Coronary artery (tissue), 2 donors: Measurements from ENCODE around the gene SLC38A8.

Experiments
- DNase-seq: peaks from one replicate; pipeline ENCODE4 v3.0.0-alpha.2; 2017; ENCODE audit warnings: low spot score
- H3K27ac ChIP-seq, 2 donors: fragments of 200-600 bp; sonication (generic); one replicate each; pipeline ENCODE4 v1.5.1; 2016 to 2019
- H3K4me3 ChIP-seq: fragments of 200-600 bp; sonication (generic); 2 replicates; pipeline ENCODE4 v1.5.1; 2016; ENCODE audit warnings: mild to moderate bottlenecking, moderate library complexity
- CTCF ChIP-seq: fragments of 200-600 bp; sonication (generic); IDR thresholded peaks from one replicate; pipeline ENCODE4 v1.5.1; 2019; ENCODE audit warnings: antibody characterized with exemption

SLC38A8 gene

GRCh38 chr16:83973077-83973476, 69.5 kb downstream of the SLC38A8 start:
- H3K27ac ChIP-seq: no peak overlapping the region
- DNase-seq: no peak
- no peak for TF ChIP-seq CTCF

GRCh38 chr16:83972256-83973008, 70.2 kb downstream of the SLC38A8 start:
- H3K4me3 ChIP-seq: no peak overlapping the region
- H3K27ac ChIP-seq: no peak overlapping the region
- no peak for DNase-seq
- TF ChIP-seq CTCF: no peak

More at GRCh38 chr16:83973077-83973476, 69.5 kb downstream of the SLC38A8 start:
- H3K4me3 ChIP-seq: no peak overlapping the region

- Histone ChIP-seq H3K4me3 (no peak overlapping the region), H3K27ac (no peak overlapping the region)
- TF ChIP-seq CTCF: no peak
- no peak for DNase-seq
Observed at GRCh38 chr16:83971165-83972130, 71.1 kb downstream of the SLC38A8 start.

- no peak for DNase-seq
Observed at GRCh38 chr16:83970430-83970815, 72.2 kb downstream of the SLC38A8 start.

GRCh38 chr16:83969771-83970429, 72.7 kb downstream of the SLC38A8 start:
- Histone ChIP-seq H3K4me3 (no peak overlapping the region), H3K27ac (no peak overlapping the region)
- no peak for TF ChIP-seq CTCF
- DNase-seq: no peak

More at GRCh38 chr16:83970430-83970815, 72.2 kb downstream of the SLC38A8 start:
- no peak overlapping the region for H3K27ac ChIP-seq
- TF ChIP-seq CTCF: no peak
- no peak overlapping the region for H3K4me3 ChIP-seq

GRCh38 chr16:83968891-83969649, 73.5 kb downstream of the SLC38A8 start:
- TF ChIP-seq CTCF: no peak
- DNase-seq: no peak
- Histone ChIP-seq H3K27ac (no peak overlapping the region), H3K4me3 (peak overlapping the region; percentile 72)
